Measurements from ENCODE around the gene MIA2.
A peak's percentile ranks its signal among the peaks of the same experiment; 100 is the strongest.

Gene MIA2

DNA sequence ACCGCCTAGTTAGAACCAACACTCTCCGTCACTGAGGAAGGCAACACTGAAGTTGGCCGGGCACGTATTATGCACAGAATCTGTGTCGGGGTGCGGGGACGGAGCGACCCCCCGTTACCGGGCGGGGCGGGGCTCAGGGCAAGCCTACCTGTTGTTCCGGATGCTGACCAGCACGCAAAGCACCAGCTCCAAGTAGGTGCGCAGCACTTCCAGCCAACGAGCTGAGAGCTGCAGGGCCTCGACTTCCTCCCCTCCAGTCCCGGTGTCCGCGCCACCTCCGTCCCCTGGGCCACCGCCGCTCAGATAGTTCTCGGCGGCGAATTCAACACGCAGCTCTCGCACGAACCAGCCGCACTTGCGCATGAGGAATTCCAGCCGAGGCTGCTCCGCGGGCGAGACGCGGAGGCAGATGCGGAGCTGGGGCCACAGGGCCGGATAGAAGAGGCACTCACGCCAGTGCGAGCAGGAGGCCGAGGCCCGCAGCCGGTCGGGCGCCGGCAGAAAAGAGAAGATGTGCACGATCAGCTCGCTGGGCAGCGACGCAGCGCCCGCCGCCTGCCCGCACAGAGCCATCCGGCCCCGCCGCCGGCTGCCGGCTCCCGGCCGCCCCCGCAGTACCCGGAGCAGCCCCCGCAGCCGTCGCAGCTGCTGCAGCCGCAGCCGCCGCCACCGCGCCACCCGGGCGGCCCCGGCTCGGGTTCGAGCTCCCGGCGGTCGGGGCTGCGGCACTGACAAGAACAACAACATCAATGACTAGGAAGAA lies 197.9 kb downstream of the MIA2 start:
- TF ChIP-seq, protein P1, sequence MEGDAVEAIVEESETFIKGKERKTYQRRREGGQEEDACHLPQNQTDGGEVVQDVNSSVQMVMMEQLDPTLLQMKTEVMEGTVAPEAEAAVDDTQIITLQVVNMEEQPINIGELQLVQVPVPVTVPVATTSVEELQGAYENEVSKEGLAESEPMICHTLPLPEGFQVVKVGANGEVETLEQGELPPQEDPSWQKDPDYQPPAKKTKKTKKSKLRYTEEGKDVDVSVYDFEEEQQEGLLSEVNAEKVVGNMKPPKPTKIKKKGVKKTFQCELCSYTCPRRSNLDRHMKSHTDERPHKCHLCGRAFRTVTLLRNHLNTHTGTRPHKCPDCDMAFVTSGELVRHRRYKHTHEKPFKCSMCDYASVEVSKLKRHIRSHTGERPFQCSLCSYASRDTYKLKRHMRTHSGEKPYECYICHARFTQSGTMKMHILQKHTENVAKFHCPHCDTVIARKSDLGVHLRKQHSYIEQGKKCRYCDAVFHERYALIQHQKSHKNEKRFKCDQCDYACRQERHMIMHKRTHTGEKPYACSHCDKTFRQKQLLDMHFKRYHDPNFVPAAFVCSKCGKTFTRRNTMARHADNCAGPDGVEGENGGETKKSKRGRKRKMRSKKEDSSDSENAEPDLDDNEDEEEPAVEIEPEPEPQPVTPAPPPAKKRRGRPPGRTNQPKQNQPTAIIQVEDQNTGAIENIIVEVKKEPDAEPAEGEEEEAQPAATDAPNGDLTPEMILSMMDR (IDR thresholded peaks at IDR 0.05): no peak

DNA sequence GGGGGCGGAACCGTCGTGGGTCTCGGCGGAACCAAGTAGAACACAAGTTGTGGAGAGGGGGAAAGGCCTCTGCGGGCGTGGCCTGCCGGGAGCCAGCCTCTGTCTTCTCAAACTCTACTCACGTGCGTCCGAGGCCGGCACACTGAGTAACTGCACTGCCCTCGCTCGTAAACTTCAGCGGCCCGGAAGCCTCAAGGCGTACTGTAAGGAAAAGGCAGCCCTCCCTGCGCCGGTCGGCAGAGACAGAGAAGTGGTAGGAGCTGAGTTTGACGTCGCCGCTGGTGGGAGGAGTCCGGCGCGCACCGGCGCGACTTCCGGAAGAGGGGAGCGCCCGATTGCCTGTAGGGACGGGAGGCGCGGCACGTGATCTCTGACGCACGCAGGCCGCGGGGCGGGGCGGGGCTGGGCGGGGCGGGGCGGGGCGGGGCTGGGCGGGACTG lies 198.5 kb downstream of the MIA2 start, which contains the start of gene FBXO33:
Gene FBXO33, minus strand, starts transcription at position 255 of the 440 bp plus-strand sequence. CDS start 271 bp downstream, outside the sequence.
- TF ChIP-seq, protein P1 (IDR thresholded peaks at IDR 0.05): no peak

DNA sequence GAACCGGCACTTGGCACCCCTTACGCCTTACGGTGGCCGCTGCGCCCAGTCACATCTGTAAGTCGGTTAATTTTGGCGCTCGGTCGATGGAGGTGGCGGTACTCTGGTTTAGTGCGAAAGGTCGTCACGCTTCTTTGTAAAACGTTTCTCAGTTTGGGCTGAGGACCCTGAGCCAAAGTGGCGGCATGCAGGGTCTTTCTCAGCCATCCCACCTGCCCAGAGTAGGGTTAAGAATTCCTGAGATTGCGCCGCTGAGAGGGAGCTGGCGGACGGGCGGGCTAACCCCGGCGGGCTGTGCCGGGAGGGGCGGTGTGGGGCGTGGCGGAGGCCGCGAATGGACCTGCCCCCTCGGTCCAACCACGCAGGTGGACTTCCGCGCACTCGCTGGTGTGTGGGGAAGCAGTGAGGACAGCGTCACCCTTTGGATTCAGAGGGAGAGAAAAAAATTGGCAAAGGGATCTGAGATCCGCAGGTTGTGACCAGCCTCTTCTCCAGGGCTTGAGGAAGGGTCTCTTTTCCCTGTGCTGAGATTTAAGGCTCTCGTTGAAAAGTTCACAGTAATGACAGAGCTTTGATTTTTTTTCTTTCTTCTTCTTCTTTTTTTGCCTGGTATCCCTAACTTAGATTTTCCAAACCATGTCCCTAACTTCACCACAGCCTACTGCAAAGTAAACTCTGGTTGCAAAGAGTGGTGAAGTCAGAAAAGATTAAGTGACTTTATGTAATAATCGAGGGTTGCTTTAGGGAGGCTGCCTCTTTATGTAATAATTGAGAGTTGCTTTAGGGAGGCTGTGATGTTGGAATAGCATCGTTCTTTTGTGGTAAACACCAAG lies 199.1 kb downstream of the MIA2 start:
- TF ChIP-seq, protein P1 (IDR thresholded peaks at IDR 0.05): peak; percentile 36; the same call in 1 of the 2 replicates

DNA sequence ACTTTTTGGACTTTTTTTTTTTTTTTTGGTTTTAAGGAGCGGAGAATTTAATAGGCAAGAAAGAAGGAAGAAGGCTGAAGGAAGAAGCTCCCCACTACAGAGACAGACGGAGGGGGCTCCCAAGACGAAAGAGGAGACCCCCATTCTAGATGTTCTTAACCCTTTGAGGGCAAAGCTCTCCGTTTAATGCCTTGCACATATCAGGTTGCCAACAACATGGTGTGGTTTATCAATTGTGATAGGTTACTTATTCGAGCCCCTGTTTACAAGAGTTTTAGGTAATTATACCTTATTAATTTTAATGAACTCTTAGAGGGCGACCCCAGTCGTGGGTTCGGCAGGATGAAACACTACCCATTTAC lies 199.7 kb downstream of the MIA2 start:
- TF ChIP-seq, protein P1 (IDR thresholded peaks at IDR 0.05): no peak

DNA sequence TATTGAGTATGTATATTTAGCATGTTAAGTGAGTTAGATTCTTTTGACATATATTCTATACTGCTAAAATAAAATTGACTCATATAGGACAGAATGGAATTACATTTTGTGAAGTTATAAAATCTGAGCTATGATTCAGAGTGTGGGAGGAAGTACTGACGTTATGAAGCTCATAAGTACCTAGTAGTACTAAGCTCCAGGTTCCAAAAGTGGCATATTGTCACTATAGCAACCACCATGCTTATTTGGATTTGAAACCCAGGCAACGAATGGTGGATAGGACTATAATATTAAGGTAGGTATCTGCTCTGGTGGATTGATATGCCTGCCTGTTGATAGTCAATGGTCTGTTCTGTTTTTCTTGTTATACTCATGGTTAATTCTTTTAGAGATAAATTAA lies 200.7 kb downstream of the MIA2 start:
- TF ChIP-seq, protein P1 (IDR thresholded peaks at IDR 0.05): no peak

DNA sequence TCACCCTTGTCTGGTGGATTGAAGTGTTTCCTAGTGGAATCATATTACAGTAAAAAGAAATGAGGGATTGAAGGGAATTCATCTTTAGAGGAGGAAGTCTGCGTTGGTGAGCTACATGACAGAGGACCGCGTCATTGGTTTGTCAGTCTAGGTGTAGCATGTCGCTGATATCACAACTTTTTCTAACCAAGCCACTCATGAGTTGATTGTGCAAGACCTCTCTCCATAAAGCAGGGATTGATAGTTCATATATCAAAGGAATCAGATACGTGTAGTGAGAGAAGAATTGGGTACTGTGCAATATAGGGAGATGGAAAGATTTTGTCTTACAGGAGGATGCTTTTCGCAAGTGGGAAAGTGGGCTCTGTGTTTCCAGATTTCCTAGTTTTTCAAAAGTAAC lies 201.5 kb downstream of the MIA2 start:
- TF ChIP-seq, protein P1 (IDR thresholded peaks at IDR 0.05): no peak
